ENCODE results near the gene GSK3A. TPM values are rescaled to one million over a fixed set of nuclear protein-coding genes. Genes with fewer than 3 reads are reported as not detected.

Gene GSK3A
- total and polyA plus RNA-seq, 9 of the 15 experiments (the other 6 are each of a cell fraction or from before 2014, with no cell fraction given) = 0.62 to 90.7 (median 33.3) TPM

GRCh38 chr19:42229855-42230351 lies 12.5 kb downstream of the GSK3A start (continued):
- TF ChIP-seq PHB (CRISPR knock-in tag; IDR thresholded peaks at IDR 0.05) (no peak), CREM (IDR thresholded peaks at IDR 0.05; ENCODE audit: low read depth) (0 out of 2 replicates have a peak, but pooled peaks have one; percentile 26), FOXJ3 (CRISPR knock-in tag; IDR thresholded peaks at IDR 0.05) (no peak), KLF6 (CRISPR knock-in tag; IDR thresholded peaks at IDR 0.05; ENCODE audit: borderline replicate concordance) (no peak), ZNF133 (CRISPR knock-in tag; IDR thresholded peaks at IDR 0.05) (no peak), PTBP1 (IDR thresholded peaks at IDR 0.05; ENCODE audit: low read depth, low read length) (no peak), NCOA2 (IDR thresholded peaks at IDR 0.05; ENCODE audit: partially characterized antibody in 2 of 2) (no peak), POLR2A (conservative IDR thresholded peaks at IDR 0.05) (peak; percentile 59), ZNF174 (CRISPR knock-in tag; IDR thresholded peaks at IDR 0.05) (no peak), PPARD (CRISPR knock-in tag; IDR thresholded peaks at IDR 0.05) (no peak), NFXL1 (CRISPR knock-in tag; IDR thresholded peaks at IDR 0.05) (no peak), ZBTB7A (IDR thresholded peaks at IDR 0.05; ENCODE audit: borderline replicate concordance, control insufficient read depth, low read depth, low read length) (no peak), ZNF77 (CRISPR knock-in tag; IDR thresholded peaks at IDR 0.05) (no peak), KDM5B (IDR thresholded peaks at IDR 0.05; ENCODE audit: insufficient replicate concordance, low read depth, low read length) (no peak), MAX (CRISPR knock-in tag; IDR thresholded peaks at IDR 0.05) (peak; percentile 64), NFRKB (IDR thresholded peaks at IDR 0.05; ENCODE audit: low read depth) (no peak), MTA3 (IDR thresholded peaks at IDR 0.05; ENCODE audit: borderline replicate concordance) (0 out of 2 replicates have a peak, but pooled peaks have one; percentile 52)
- TF ChIP-seq, protein P1, sequence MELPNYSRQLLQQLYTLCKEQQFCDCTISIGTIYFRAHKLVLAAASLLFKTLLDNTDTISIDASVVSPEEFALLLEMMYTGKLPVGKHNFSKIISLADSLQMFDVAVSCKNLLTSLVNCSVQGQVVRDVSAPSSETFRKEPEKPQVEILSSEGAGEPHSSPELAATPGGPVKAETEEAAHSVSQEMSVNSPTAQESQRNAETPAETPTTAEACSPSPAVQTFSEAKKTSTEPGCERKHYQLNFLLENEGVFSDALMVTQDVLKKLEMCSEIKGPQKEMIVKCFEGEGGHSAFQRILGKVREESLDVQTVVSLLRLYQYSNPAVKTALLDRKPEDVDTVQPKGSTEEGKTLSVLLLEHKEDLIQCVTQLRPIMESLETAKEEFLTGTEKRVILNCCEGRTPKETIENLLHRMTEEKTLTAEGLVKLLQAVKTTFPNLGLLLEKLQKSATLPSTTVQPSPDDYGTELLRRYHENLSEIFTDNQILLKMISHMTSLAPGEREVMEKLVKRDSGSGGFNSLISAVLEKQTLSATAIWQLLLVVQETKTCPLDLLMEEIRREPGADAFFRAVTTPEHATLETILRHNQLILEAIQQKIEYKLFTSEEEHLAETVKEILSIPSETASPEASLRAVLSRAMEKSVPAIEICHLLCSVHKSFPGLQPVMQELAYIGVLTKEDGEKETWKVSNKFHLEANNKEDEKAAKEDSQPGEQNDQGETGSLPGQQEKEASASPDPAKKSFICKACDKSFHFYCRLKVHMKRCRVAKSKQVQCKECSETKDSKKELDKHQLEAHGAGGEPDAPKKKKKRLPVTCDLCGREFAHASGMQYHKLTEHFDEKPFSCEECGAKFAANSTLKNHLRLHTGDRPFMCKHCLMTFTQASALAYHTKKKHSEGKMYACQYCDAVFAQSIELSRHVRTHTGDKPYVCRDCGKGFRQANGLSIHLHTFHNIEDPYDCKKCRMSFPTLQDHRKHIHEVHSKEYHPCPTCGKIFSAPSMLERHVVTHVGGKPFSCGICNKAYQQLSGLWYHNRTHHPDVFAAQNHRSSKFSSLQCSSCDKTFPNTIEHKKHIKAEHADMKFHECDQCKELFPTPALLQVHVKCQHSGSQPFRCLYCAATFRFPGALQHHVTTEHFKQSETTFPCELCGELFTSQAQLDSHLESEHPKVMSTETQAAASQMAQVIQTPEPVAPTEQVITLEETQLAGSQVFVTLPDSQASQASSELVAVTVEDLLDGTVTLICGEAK (IDR thresholded peaks at IDR 0.05) = peak; percentile 42; the same call in 1 of the 2 replicates
- TF ChIP-seq, protein P1 (CRISPR knock-in tag; IDR thresholded peaks at IDR 0.05) = no peak
- TF ChIP-seq, protein P2, sequence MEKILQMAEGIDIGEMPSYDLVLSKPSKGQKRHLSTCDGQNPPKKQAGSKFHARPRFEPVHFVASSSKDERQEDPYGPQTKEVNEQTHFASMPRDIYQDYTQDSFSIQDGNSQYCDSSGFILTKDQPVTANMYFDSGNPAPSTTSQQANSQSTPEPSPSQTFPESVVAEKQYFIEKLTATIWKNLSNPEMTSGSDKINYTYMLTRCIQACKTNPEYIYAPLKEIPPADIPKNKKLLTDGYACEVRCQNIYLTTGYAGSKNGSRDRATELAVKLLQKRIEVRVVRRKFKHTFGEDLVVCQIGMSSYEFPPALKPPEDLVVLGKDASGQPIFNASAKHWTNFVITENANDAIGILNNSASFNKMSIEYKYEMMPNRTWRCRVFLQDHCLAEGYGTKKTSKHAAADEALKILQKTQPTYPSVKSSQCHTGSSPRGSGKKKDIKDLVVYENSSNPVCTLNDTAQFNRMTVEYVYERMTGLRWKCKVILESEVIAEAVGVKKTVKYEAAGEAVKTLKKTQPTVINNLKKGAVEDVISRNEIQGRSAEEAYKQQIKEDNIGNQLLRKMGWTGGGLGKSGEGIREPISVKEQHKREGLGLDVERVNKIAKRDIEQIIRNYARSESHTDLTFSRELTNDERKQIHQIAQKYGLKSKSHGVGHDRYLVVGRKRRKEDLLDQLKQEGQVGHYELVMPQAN (IDR thresholded peaks at IDR 0.05; ENCODE audit: borderline replicate concordance) = 0 out of 2 replicates have a peak, but pooled peaks have one; percentile 21
